HepG2 (cell line): ENCODE measurements around the gene MAPK8IP1. TPM values are rescaled to one million over a fixed set of nuclear protein-coding genes. Genes with fewer than 3 reads are reported as not detected.

Source experiments
- ATAC-seq: fragments of 200-7000 bp; cut with Tn5 transposase; 3 replicates; pipeline ENCODE4 v1.9.1; 2020; ENCODE audit warnings: mild to moderate bottlenecking, moderate library complexity
- BruUV-seq: library from RNA; stranded (reverse); fragments of 400-500 nt; replicated peaks from 2 replicates; lab custom pipeline; 2021; lab: Mats Ljungman, UMichigan
- CTCF ChIA-PET: fragments of 300-600 bp; formaldehyde crosslinking; extraction: SDS; loops from one replicate; lab custom pipeline; 2021; ENCODE audit warnings: low total read pairs, inconsistent platforms, low intra/inter-chr PET ratio; lab: Yijun Ruan, JAX
- POLR2A ChIA-PET: fragments of 350-600 bp; sonication (Branson Sonifier 250); formaldehyde crosslinking; loops from one replicate; lab custom pipeline; 2020; ENCODE audit warnings: antibody characterized with exemption, inconsistent platforms; lab: Yijun Ruan, JAX
- DNase-seq: peaks from one replicate; pipeline ENCODE4 v3.0.0-alpha.2; 2015; ENCODE audit warnings: low spot score
- FAIRE-seq: peaks from 3 replicates; lab custom pipeline; 2011; peaks lifted over from hg19 to GRCh38; lab: Jason Lieb, UNC
- H2AFZ ChIP-seq: one replicate; pipeline ENCODE4 v1.6.1; 2011; ENCODE audit warnings: low read length, inconsistent platforms
- H3K27ac ChIP-seq: fragments of 300-600 bp; 3 replicates; pipeline ENCODE4 v1.8.0; 2011; ENCODE audit warnings: mixed run types, mild to moderate bottlenecking, mixed read lengths, low read length, inconsistent platforms; ENCODE audit not compliant: insufficient read depth; ENCODE audit errors: extremely low read length
- H3K27me3 ChIP-seq, 2 experiments: fragments of 200-600 bp in 1 of 2; 2 replicates in 1 of 2; 3 replicates in 1 of 2; pipeline versions ENCODE4 v1.6.0 to v1.8.0; 2011; ENCODE audit warnings: low read length in 2 of 2, mild to moderate bottlenecking in 2 of 2, moderate library complexity in 2 of 2, inconsistent platforms in 1 of 2; ENCODE audit not compliant: insufficient read depth in 2 of 2, control insufficient read depth in 1 of 2
- H3K36me3 ChIP-seq, 2 experiments: fragments of 200-600 bp in 1 of 2; replicated peaks in 1 of 2; 2 replicates in 1 of 2; 3 replicates in 1 of 2; pipeline versions ENCODE4 v1.5.1 to v1.8.0; 2011; ENCODE audit warnings: low read length in 2 of 2, inconsistent platforms in 1 of 2; ENCODE audit not compliant: insufficient read depth in 2 of 2, control insufficient read depth in 1 of 2
- H3K4me1 ChIP-seq: 2 replicates; pipeline ENCODE4 v1.5.1; 2012; ENCODE audit warnings: low read length, inconsistent platforms; ENCODE audit not compliant: insufficient read depth
- H3K4me2 ChIP-seq: 2 replicates; pipeline ENCODE4 v1.6.0; 2011; ENCODE audit warnings: low read depth, low read length, inconsistent platforms
- H3K4me3 ChIP-seq, 3 experiments: fragments of 200-600 bp in 1 of 3; sonication (generic), shearing (Covaris generic) in 1 of 3; replicated peaks in 1 of 3; 2 replicates each; pipeline ENCODE4 v1.5.1; 2011 to 2016; ENCODE audit warnings: low read length in 3 of 3, inconsistent platforms in 2 of 3, low read depth in 2 of 3, mild to moderate bottlenecking in 2 of 3, control low read depth in 1 of 3, mixed read lengths in 1 of 3; ENCODE audit not compliant: insufficient read depth in 1 of 3
- H3K79me2 ChIP-seq: one replicate; pipeline ENCODE4 v1.6.1; 2011; ENCODE audit warnings: low read length, inconsistent platforms; ENCODE audit not compliant: insufficient read depth
- H3K9ac ChIP-seq: 2 replicates; pipeline ENCODE4 v1.6.0; 2011; ENCODE audit warnings: mild to moderate bottlenecking, low read depth, low read length, inconsistent platforms; ENCODE audit not compliant: insufficient read depth
- H3K9me3 ChIP-seq: 2 replicates; pipeline ENCODE4 v1.5.1; 2012; ENCODE audit warnings: mild to moderate bottlenecking, low read length
- H4K20me1 ChIP-seq: 2 replicates; pipeline ENCODE4 v1.6.0; 2011; ENCODE audit warnings: inconsistent platforms, mild to moderate bottlenecking, low read length, moderate library complexity; ENCODE audit not compliant: insufficient read depth
- AGO1 ChIP-seq: fragments of 200-400 bp; formaldehyde crosslinking; IDR thresholded peaks from 2 replicates; pipeline ENCODE4 v1.6.1; 2017; ENCODE audit warnings: mild to moderate bottlenecking, low read depth, low read length, moderate library complexity; ENCODE audit not compliant: poor library complexity, severe bottlenecking
- AGO2 ChIP-seq: fragments of 200-400 bp; formaldehyde crosslinking; optimal IDR thresholded peaks from 2 replicates; pipeline ENCODE3; 2017; ENCODE audit warnings: mild to moderate bottlenecking, low read depth, low read length, moderate library complexity
- MED1 ChIP-seq: sonication (generic); formaldehyde crosslinking; IDR thresholded peaks from 2 replicates; pipeline ENCODE4 v1.4.0; 2020; ENCODE audit warnings: missing genetic modification reagents
- NR2C2 ChIP-seq: sonication (generic); formaldehyde crosslinking; IDR thresholded peaks from 2 replicates; pipeline ENCODE4 v1.4.0; 2020; ENCODE audit warnings: missing genetic modification reagents, mild to moderate bottlenecking, moderate library complexity, borderline replicate concordance
- ZNF747 ChIP-seq: sonication (generic); formaldehyde crosslinking; IDR thresholded peaks from 2 replicates; pipeline ENCODE4 v1.8.1; 2023; ENCODE audit warnings: missing genetic modification reagents, mild to moderate bottlenecking, borderline replicate concordance
- WGBS: methylation state at CpG from one replicate; pipeline ENCODE4 v1.1.6; 2017; ENCODE audit warnings: low lambda C conversion rate; 5-methylcytosine and 5-hydroxymethylcytosine counted together
- in situ Hi-C: cut with HindIII; loops from 2 replicates; pipeline ENCODE4 v1.10.0; 2017; ENCODE audit warnings: low pct_unique_long_range_greater_than_20kb; ENCODE audit not compliant: extremely low pct_ligation_motif_present
- intact Hi-C: fragments of 100-400 bp; cut with micrococcal nuclease; formaldehyde crosslinking; loops from one replicate; pipeline ENCODE4 v1.10.0; 2022; ENCODE audit not compliant: unreplicated experiment
- polyA plus RNA-seq, 8 experiments: library from polyadenylated mRNA; depleted of rRNA in 3 of 8; stranded (reverse) in 7 of 8; unstranded in 1 of 8; fragments of >200 nt; fragmentation: Illumina TruSeq in 4 of 8; extraction: Trizol in 4 of 8; gene quantifications; 2 replicates each; pipeline versions ENCODE4 v1.2.1 to v1.2.3, GENCODE V29; 2011 to 2016; ENCODE audit warnings: low read depth in 4 of 8, missing spikeins in 1 of 8, mixed read lengths in 1 of 8; ENCODE audit not compliant: insufficient read depth in 1 of 8
- total RNA-seq, 5 experiments: library from RNA; depleted of rRNA; stranded (reverse); fragments of >200 nt; fragmentation: Illumina TruSeq; extraction: Trizol; gene quantifications; 2 replicates each; pipeline ENCODE4 v1.2.3, GENCODE V29; 2016; ENCODE audit warnings: low read depth in 1 of 5

The MAPK8IP1 gene
- total and polyA plus RNA-seq, 2 of the 13 experiments (the other 11 are each of a cell fraction or from before 2014, with no cell fraction given): 2.2 to 4.2 TPM

DNA sequence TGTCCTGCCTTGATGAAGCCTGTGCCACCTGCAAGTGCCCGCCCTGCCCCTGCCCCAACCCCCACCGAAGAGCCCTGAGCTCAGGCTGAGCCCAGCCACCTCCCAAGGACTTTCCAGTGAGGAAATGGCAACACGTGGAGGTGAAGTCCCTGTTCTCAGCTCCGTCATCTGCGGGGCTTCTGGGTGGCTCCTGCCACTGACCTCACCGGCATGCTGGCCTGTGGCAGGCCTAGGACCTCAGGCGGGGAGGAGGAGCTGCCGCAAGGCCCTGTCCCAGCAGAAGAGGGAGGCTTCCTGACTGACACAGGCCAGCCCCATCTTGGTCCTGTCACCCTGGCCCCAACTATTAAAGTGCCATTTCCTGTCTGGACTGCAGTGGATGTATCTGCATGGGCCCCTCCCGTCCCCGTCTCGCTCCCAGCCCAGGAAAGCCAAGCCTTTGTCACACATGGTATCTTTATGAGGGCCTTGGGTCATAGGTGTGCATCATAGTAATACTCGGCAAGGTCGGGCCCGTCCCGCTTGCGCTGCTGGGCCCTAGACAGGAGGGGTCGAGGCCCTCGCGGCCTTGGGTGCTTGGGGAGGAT lies 20.7 kb downstream of the MAPK8IP1 start:
- POLR2A ChIA-PET: no interaction called here
- Histone ChIP-seq H3K9me3 (no peaks in the 10 kb centered on the region), H3K27me3 (no peaks in the 10 kb centered on the region), H4K20me1 (no peaks in the 10 kb centered on the region), H3K4me2 (no peak overlapping the region), H3K36me3 (peaks cover 0 to 2% of the 10 kb centered on the region in 2 experiments; a peak in 3 of 5 replicates), H3K9ac (no peak overlapping the region), H2AFZ (no peak overlapping the region), H3K4me1 (peaks cover 9% of the 10 kb centered on the region), H3K27ac (no peak overlapping the region), H3K79me2 (no peaks in the 10 kb centered on the region), H3K4me3 (no peak overlapping the region)
- in situ Hi-C loops: no loop called here
- ATAC-seq: no peak; the same call in 2 of the 3 replicates
- FAIRE-seq: no peak
- 91% methylated on average over 14 of the region's 19 CpGs for WGBS
- DNase-seq: no peak
- no TSS peak for BruUV-seq
- CTCF ChIA-PET: no interaction called here
- intact Hi-C loops: no loop called here
- TF ChIP-seq ZNF747 (CRISPR knock-in tag) (no peak), AGO2 (peak; percentile 3), AGO1 (peak; percentile 39), NR2C2 (no peak)

DNA sequence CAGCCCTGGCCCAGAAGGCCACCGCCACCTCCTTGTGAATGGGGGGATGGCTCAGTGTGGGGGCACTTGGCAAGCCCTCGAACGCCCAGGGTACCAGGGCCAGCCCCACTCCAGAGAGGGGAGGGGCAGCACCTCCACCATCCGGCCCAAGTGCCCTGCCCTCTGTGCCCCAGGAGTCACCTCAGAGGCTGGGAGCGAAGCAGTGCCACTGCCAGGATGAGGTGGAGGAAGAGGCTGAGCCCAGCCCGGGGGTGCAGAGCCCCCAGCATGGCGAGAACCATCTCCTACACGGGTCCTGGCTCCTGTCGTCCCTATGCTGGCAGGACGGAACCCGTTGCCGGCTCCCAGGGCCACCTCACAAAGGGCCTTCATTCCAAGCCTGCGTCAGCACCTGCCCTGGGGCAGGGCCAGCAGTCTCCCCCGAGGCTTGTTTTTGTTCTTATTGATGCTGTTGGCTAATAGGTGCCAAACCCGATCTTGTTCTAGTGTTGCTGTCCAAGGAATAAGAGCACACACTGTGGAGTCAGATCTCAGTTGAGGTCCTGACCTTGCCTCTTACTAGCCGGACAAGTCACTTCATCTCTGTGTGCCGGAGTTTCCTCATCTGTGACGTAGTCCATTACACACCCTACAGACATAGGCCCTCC lies 21.6 kb downstream of the MAPK8IP1 start, which contains the start of gene FREY1:
FREY1 (minus strand) TSS at position 307 of the 647 bp plus-strand sequence; CDS start at position 281, 26 bp downstream.
- no peak for TF ChIP-seq MED1
- TF ChIP-seq AGO1: peak; percentile 89
- H3K4me1 ChIP-seq: no peaks in the 10 kb centered on the region
- no peak within 1 kb of the TSS for H3K4me2 ChIP-seq
- H4K20me1 ChIP-seq: no peaks in the 10 kb centered on the region
- in situ Hi-C loops: no loop called here
- ChIA-PET POLR2A (interaction anchor here (2.5 kb wide), 1 partner anchor 11 kb away, joined by 14 read pairs; the partner anchor contains the start of gene PEX16), CTCF (no interaction called here)
- WGBS: 90% methylated on average over 2 of the region's 18 CpGs
- no peak within 1 kb of the TSS for H2AFZ ChIP-seq
- no peak for FAIRE-seq
- BruUV-seq: no TSS peak
- no peak for DNase-seq
- no peak within 1 kb of the TSS for H3K27ac ChIP-seq
- H3K27me3 ChIP-seq: no peaks in the 10 kb centered on the region
- H3K4me3 ChIP-seq: no peak within 1 kb of the TSS
- peaks cover 0 to 3% of the 10 kb centered on the region in 2 experiments; a peak in 3 of 5 replicates for H3K36me3 ChIP-seq
- no peaks in the 10 kb centered on the region for H3K9me3 ChIP-seq
- no peak within 1 kb of the TSS for H3K9ac ChIP-seq
- ATAC-seq: peak; percentile 4; the same call in 1 of the 3 replicates
- intact Hi-C loops: no loop called here
- H3K79me2 ChIP-seq: no peaks in the 10 kb centered on the region
